AG08396 (cell line): Measurements from ENCODE around the gene CHTF8.
A peak's percentile ranks its signal among the peaks of the same experiment; 100 is the strongest.
"Not testable (repeated sequence)": the region's sequence is repeated elsewhere in the genome, so short reads cannot be mapped to it uniquely, and the experiment has no call there.

ENCODE experiments used
- DNase-seq: peaks from one replicate; pipeline ENCODE4 v3.0.0; 2012; ENCODE audit warnings: low spot score, mixed read lengths

The CHTF8 gene, protein sequence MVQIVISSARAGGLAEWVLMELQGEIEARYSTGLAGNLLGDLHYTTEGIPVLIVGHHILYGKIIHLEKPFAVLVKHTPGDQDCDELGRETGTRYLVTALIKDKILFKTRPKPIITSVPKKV

DNA sequence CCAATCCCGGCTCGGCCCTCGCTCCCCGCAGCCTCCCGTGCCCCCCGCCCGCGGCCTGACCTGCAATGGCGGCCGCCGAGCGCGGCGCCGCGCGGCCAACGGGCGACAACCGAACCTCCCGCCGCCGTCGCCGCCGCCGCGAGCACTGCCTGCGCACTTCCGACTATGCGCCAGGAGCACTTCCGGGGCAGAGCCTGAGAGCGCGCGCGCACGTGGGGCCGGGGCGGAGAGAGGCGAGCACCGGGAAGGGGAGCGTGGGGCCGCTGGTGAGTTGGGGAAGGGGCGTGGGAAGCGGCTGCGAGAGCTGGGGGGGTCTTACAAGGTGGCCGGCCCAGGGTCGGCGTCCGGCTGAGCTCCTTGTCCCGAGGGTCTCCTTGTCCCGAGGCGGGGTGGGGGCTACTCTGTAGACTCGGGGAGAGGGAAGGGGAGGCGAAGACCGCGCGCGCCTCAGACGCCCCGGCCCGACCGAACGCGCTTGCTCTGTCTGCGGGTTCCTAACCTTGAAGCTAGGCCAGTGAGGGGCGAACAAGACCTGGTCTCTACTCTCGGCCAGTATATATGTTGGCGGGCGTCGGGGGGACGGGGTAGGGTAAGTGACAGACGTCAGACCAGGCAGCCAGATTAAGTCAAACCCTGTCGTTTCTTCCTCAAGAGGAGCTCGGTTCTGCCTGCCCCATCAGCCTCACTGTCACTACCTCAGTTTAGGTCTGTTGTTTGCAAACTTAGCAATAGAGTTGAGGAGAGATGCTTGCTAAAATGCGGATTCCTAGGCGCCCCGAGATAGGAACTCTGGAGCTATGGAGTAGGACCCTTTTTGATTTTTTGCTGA lies at the start of gene CHTF8, which contains the start of gene UTP4:
CHTF8 (minus strand) TSS at position 165 of the 829 bp plus-strand sequence. CDS start 11,130 bp downstream, outside the sequence.
UTP4 (plus strand) TSS at position 226 of the 829 bp plus-strand sequence. CDS start 811 bp downstream, outside the sequence.
- DNase-seq, result peak; percentile 93

DNA sequence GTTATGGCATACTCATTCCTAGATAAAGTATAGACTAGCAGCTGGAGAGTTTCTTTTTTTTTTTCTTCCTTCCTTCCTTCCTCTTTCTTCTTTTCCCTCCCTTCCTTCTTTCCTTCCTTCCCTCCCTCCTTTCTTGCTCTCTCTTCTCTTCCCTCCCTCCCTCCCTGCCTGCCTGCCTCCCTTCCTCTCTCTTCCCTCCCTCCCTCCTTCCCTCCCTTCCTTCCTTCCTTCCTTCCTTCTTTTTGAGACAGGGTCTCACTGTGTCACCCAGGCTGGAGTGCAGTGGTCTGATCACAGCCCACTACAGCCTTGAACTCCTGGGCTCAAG lies 47.6 kb upstream of the CHTF8 start:
- DNase-seq, result no peak

DNA sequence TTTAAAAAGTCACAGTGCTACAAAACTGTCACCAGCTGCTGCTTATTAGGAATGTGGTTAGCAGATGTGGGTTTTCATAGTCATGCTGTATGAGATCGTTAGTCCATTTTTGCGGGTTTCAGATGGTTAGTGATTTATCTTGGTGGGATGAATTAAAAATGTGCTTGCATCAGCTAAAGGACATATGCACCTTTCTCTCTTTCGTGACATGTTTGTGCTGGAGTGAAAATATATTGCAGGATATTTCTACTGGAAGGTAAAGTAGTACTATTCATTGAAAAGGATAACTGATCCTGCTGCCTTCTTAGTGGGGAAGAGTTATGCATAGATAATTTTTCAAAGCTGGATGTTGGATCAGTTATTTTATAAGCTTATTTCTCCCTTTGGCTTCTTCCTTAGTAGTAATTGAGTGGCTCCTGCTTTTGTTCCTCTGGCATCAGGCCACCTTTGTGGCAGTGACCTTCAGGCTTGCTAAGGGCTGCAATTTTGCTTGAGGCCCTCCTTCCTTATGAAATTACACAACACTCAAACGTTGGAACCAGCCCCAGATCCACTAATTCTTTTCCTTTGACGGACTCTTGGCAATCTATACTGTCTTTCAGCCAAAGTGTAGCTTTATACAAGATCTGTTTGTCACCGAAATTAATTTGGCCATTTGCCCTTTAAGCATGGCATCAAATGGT lies 47.1 kb upstream of the CHTF8 start:
- peak; percentile 61 for DNase-seq

DNA sequence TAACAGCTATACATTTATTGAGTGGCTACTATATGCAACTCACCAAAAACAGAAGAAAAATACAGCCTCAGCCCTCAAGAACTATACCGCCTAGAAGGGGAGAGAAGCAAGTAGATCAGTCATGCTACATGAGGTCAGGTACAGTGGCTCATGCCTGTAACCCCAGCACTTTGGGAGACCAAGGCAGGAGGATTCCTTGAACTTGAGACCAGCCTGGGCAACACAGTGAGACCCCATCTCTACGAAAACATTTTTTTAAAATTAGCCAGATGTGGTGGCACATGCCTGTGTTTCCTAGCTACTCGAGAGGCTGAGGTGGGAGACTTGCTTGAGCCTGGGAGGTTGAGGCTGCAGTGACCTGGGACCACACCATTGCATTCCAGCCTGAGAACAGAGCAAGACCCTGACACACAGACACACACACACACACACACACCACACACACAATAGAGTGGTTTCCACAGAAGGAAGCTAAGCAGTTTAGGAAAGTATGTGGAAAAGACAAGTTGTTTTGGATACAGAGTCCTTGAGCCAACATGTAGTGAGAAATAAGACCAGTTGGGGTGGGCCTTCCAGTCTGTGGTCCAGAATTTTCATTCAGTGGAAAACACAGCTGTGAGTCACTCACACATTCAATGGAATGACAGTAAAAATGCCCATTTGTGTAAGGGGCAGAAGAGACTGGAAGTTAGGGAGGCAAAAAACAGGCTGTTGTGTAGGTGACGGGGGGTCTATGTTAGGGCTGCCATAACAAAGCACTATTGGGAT lies 43.8 kb upstream of the CHTF8 start:
- peak; percentile 53 for DNase-seq

DNA sequence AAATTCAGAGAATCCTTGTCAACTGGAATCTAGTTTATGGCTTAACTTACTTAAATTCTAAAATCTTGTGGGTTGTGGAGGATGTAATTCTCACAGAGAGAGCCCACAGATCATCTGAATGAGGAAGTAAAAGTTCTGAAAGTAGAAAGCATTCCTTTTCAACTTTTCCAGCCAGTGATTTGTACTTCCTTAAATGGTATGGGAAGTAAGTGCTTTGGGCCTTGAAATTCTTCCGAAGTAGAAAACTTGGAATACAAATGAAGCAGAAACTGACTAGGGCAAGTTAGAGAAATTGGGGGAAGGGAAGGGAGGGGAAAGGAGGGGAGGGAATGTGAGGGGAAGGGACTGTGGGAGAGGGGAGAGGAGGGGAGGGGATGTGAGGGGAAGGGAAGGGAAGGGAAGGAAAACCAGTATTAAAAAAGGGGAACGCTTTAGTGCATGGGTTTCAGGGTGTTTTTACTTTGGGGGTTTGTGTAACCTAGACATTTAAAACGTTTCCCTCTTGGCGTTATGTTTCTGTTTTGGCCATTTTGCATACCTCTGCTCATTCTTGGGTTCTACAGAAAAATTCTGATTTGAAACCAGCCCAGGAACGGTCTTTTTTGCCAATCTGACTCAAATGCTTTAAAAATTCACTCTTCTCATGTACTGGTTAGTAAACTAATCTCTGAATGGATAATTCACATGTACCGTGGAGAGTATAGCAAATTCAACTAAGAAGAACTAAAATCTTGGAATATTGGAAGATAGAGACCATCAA lies 39.1 kb upstream of the CHTF8 start:
- DNase-seq, result peak; percentile 25

DNA sequence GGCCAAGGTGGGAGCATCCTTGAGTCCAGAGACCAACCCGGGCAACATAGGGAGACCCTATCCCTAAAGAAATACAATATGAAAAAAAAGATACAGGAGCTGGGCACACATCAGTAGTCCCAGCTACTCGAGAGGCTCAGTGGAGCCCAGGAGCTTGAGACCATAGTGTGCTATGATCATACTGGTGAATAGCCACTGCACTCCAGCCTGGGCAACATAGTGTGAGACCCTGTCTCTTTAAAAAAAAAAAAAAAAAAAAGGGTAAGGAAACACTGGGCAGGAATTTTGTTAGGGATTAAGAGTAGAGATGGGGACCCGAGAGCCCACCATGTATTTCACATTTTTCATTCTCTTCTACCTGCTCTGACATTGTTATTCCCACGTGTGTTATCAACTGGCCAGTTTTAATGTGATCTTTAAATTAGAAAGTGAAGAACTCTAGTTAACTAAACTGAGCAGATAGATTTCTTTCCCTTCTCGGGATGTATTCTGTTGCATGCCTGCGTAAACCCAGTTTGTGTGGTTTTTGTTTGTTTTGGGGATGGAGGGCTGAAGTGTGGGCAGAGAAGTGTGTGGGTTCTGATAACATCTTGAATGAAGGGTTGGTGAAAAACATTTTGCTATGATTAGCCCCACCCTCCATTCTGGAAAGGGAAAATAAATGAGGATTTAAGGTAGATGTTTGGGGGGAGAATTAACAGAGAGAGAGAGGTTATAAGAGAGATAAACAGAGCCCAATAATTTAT lies 37.4 kb upstream of the CHTF8 start:
- DNase-seq, result no peak

DNA sequence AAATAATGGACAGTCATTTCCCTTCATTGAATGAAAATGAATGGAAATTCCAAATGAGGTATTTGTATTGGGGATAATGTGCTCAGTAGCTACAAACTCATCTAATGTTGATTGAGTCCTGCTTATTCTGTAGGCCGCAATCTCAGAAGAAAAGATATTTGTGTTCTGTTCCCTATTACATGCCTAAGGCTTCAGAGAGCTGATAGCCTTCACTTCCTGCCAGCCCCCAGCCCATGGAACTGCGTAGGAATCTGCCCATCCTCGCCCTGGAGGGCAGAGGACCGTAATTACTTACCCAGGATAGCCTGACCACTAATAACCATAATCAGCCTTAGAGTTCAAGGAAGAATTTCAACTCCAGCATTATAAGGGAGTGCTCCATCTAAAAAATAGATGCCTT lies 36.7 kb upstream of the CHTF8 start:
- no peak for DNase-seq

DNA sequence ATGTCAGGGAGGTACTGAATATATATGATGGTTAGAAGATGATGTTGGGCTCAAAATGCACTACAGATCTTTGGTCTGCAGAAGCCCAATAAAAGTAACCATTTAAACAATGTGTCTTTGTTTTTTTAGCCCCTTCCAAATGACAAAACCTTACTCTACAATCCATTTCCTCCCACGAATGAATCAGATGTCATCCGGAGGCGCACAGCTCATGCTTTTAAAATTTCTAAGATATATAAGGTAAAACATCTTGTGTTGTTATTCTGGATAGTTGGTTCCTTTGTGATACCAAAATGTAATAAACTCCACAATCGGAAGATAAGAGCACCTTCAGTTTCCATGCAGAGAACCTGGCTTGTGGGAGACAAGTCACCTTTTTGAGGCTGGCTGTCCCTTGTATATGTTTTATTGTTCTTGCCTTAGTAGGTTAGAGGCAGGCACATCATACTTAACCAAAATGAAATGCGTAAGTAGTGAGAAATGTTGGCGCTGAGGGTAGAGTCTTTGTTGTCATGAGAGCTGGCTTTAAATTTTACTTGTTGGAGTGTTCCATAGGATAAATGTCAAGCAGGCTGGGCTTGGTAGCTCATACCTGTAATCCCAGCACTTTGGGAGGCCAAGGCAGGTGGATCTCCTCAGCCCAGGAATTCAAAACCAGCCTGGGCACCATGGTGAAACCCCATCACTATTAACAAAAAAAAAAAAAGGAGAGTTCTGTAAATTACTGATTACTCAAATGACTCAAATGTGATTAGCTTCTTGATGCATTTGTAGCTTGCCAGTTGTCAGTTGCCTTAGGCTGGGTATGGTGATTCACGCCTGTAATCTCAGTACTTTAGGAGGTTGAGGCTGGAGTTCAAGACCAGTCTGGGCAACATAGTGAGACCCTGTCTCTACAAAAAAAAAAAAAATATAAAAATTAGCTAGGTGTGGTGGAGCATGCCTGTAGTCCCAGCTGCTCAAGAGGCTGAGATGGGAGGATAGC lies 34.9 kb upstream of the CHTF8 start:
- DNase-seq, result no peak

DNA sequence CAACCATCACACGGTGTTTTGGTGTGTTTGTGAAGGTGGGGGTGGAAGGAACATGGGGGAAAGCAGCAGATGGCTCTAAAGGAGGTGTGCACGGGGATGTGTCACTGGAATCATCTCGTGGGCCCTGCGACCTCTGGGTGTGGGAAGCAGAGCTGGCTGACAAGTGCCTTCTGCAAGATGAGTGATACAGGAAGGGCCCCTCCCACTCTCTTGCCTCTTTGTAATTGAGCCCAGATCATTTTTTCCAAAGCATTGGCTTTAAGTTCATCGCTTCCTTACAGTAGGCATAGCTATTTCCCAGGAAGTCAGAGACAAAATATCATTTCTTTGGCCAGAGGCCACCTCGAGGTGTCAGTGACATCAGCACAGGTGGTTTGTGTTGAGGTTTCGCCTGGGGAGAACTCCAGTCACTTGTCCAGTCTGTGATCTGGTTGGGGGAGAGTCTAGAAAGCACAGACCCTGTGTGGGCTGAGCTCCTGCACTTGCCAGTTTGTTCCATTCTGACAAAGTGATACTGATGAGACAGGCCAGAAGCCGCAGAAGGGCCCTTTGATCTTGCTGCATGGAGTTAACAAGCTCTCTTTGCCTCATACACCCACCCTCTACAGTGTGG lies 33.9 kb upstream of the CHTF8 start:
- peak; percentile 45 for DNase-seq

DNA sequence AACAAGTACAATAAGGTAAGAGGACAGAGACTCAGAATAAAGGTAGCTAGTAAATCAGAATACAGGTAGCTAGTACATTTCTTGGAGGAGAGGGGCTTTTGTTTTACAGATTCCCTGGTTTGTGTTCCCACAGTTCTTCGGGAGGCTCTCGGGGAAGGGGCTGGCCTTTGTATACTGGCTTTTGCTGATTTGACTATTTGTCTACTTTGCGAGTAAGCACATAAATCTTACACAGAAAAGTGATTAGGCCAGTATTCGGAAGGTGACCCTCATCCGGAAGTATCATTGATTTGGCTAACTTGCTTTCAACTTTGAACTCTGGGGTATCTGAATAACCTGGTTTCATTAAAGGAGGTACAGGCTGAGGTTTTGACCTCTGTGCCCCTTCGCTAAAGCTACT lies 33.2 kb upstream of the CHTF8 start:
- DNase-seq, result no peak

DNA sequence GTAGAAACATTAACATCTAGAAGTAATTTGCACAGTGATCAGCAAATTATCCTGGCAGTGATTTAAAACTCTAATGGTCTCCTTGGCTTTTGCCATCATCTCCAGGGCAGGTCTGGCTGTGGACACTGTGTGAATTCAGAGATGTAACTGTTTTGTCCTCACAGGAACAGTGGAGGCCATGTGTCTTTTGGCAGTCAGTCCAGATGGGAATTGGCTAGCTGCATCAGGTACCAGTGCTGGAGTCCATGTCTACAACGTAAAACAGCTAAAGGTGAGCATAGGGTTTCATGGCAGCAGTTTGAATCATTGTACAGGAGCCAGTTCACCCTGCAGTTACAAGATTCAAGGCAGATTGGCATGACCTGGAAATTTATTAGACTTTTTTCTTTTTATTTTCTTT lies 27.8 kb upstream of the CHTF8 start:
- DNase-seq, result no peak

DNA sequence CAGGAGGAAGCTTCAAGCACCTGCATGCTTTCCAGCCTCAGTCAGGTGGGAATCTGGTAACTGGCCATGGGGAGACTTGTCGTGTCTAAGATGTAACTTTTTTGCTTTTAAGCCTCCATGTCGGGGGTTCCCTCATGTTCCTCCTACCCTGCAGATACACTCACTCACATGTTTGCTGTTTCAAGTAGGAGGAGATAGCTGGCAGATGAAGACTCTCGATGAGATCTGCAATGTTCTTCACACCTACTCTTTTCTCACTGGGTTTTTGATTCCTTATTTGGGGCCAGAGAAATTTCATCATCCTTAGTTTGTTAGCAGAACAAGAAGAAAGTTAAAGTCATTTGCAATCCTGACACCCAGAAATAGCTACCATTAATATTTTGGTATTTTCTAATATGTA lies 24.8 kb upstream of the CHTF8 start:
- DNase-seq, result no peak

DNA sequence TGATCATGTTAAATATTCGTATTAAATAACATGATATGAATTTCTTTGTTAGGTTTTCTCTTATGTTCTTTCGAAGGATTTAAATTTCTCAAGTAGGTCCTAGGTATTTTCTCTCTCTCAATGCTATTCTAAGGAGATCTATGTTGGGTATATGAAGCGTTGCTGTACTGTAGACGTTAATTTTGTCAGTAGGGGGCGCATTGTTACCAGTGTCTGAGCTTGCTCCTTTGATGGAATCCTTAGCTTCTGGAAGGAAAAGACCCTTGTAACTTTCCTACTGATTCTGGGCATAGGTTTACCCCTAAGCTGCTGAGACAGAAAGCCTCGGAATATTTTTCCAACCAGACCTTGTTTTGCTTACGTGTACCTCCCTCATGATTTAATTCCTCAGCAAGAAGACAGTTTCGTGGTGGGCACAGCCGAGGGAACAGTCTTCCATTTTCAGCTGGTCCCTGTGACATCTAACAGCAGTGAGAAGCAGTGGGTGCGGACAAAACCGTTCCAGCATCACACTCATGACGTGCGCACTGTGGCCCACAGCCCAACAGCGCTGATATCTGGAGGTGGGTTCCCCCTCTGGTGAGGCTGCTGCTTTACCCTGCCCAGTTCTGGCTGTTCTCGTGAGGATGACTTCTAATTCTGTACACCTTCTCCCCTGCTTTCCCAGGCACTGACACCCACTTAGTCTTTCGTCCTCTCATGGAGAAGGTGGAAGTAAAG lies 17.9 kb upstream of the CHTF8 start:
- peak; percentile 60 for DNase-seq

DNA sequence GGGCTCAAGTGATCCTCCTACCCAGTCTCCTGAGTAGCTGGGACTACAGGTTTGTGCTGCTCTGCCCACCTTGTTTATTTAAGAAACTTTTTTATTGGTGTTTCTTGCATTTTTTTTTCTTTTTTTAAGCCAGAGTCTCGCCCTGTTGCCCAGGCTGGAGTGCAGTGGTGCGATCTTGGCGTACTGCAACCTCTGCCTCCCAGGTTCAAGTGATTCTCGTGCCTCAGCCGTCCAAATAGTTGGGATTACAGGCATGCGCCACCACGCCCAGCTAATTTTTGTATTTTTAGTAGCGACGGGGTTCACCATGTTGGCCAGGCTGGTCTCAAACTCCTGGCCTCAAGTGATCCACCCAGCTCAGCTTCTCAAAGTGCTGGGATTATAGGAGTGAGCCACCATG lies 17.2 kb upstream of the CHTF8 start:
- not testable (repeated sequence) for DNase-seq

DNA sequence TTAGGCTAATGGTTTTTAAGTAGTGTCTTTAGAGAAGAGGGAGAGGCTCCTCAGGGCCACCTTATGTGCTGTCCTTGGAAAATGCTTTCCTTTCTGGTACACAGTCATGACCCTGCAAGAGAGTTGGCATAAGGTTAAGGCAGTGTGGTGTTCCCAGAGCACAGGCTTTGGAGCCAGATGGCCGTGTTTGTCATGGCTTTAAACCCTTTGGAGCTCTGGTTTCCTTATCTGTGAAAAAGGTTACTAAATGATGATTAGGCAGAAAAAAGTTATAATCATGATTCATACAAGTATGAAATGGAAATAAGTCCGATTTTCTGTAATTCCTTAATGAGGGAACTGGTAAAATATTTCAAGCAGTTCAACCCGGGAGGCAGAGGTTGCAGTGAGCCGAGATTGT lies 13.3 kb upstream of the CHTF8 start:
- no peak for DNase-seq

DNA sequence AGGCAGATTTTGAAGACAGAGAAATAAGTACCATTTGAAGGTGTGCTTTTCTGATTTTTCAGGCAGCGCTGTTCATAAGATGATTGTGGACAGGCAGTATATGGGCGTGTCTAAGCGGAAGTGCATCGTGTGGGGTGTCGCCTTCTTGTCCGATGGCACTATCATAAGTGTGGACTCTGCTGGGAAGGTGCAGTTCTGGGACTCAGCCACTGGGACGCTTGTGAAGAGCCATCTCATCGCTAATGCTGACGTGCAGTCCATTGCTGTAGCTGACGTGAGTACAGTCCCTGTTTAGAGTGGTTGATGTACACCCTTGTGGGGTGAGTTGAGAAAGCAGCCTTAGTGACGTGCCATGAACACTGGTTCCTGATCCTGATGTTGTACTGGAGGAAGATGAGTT lies 10.7 kb upstream of the CHTF8 start:
- DNase-seq, result no peak

DNA sequence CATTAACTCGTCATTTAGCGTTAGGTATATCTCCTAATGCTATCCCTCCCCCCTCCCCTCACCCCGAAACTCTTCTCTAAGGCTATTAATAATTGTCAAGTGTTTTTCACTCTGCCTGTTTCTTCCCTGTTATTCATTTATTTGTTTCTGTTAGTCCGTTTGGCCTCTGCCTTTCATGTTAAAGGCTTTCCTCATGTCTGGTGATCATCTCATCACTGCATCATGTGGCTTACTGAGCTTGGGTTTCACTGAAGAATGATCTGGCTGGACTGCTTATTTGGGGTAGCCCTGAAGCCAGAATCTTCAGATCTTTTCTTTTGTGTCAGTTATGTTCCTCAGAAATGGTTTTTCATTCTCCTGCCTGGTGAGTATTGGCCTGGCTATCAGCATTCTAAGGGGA lies 9.5 kb upstream of the CHTF8 start:
- DNase-seq, result no peak

DNA sequence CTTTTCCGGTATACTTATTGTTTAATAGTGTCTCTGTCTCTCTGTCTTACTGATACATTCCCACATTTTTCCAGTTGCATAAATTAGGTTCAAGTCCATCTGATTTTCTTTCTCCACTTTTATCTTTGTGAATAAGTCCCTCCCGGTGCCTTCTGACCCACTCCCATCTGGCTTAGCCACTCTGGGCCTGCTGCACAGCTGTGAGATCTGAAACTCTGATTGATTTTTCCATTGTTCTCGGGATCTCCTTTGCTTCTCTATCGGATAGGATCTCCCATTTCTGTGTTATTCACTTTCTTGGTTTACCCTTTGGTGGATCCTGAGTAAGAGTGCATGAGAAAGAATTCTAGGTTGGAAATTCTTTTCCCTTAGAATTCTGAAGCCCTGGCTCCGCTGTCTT lies 8.6 kb upstream of the CHTF8 start:
- no peak for DNase-seq

DNA sequence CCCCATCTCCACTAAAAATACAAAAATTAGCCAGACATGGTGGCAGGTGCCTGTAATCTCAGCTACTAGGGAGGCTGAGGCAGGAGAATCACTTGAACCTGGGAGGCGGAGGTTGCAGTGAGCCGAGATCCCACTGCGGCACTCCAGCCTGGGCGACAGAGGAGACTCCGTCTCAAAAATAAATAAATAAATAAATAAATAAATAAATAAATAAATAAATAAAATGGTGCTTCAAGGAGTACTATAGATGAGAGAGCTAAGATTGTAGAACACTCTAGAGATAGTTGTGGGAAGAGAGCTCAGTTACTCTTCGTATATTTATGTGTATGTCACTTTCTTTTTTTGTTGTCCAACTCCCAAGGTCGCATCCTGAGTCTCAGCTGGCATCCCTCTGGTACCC lies 7.1 kb upstream of the CHTF8 start:
- DNase-seq, result not testable (repeated sequence)
